ENCODE data around the gene SPX.

Gene SPX

DNA sequence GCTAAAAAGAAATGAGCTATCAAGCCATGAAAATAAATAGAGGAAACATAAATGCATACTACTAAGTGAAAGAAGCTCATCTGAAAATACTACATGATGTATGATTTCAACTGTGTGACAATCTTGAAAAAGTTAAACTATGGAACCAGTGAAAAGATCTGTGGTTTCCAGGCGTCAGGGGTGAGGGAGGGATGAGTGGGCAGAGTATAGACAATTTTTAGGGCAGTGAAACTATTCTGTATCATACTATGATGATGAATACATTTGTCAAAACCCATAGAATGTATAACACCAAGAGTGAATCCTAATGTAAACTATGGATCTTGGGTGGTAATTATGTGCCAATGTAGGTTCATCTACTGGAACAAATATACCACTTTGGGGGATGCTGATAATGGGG lies 21.3 kb downstream of the SPX start:
- H3K4me1 ChIP-seq (ENCODE audit: low read depth, poor library complexity, severe bottlenecking), result no peaks in the 10 kb centered on the region
- H3K27ac ChIP-seq, result no peak overlapping the region
- H4K20me1 ChIP-seq (ENCODE audit: insufficient read depth), result no peaks in the 10 kb centered on the region
- H3K4me3 ChIP-seq (IDR thresholded peaks at IDR 0.05; ENCODE audit: insufficient read depth, low read depth, low read length), result no peak overlapping the region
- no peak overlapping the region for H3K9ac ChIP-seq
- H3K36me3 ChIP-seq (ENCODE audit: insufficient read depth), result no peaks in the 10 kb centered on the region
- no peaks in the 10 kb centered on the region for H3K27me3 ChIP-seq (ENCODE audit: insufficient read depth, low read depth)
- no peak overlapping the region for H2AFZ ChIP-seq (ENCODE audit: low read depth)
- no peak overlapping the region for H3K4me2 ChIP-seq
- TF ChIP-seq, protein P1, sequence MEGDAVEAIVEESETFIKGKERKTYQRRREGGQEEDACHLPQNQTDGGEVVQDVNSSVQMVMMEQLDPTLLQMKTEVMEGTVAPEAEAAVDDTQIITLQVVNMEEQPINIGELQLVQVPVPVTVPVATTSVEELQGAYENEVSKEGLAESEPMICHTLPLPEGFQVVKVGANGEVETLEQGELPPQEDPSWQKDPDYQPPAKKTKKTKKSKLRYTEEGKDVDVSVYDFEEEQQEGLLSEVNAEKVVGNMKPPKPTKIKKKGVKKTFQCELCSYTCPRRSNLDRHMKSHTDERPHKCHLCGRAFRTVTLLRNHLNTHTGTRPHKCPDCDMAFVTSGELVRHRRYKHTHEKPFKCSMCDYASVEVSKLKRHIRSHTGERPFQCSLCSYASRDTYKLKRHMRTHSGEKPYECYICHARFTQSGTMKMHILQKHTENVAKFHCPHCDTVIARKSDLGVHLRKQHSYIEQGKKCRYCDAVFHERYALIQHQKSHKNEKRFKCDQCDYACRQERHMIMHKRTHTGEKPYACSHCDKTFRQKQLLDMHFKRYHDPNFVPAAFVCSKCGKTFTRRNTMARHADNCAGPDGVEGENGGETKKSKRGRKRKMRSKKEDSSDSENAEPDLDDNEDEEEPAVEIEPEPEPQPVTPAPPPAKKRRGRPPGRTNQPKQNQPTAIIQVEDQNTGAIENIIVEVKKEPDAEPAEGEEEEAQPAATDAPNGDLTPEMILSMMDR (conservative IDR thresholded peaks at IDR 0.05; ENCODE audit: low read depth, low read length), result no peak
- H3K79me2 ChIP-seq (ENCODE audit: insufficient read depth, low read depth), result no peaks in the 10 kb centered on the region

DNA sequence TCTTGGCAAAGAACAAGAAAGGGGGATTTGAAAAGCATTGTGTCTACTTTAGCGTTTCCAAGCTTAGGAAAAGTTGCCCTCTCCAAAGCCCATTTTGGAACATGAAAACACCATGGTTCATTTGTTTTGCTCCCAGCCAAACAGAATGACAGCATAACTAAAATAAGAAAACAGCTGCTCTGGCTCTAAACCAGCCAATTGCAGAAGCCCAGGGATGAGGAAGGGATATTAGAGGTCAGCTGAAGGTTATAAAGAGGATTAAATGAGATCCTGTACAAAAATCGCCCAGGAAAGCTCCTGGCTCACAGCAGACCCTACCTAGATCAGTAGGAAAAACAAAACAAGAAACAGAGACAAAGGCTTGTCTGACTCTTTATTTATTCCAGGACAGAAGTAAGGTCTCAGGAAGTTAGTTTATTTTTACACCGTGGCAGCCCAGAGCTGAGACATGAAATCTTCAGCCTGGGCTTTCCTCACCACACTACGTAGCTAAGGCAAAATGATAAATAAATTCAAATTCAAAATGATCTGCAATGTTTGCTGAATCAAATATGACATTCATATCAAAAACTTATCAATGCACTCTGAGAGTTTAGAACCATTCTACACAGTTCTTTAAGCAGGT lies 25.9 kb downstream of the SPX start:
- H3K79me2 ChIP-seq (ENCODE audit: insufficient read depth, low read depth), result no peaks in the 10 kb centered on the region
- TF ChIP-seq, protein P1 (conservative IDR thresholded peaks at IDR 0.05; ENCODE audit: low read depth, low read length), result no peak
- no peak overlapping the region for H3K9ac ChIP-seq
- no peak overlapping the region for H3K4me3 ChIP-seq (IDR thresholded peaks at IDR 0.05; ENCODE audit: insufficient read depth, low read depth, low read length)
- H3K36me3 ChIP-seq (ENCODE audit: insufficient read depth), result no peaks in the 10 kb centered on the region
- H3K4me2 ChIP-seq, result no peak overlapping the region
- no peak overlapping the region for H2AFZ ChIP-seq (ENCODE audit: low read depth)
- H4K20me1 ChIP-seq (ENCODE audit: insufficient read depth), result no peaks in the 10 kb centered on the region
- no peaks in the 10 kb centered on the region for H3K27me3 ChIP-seq (ENCODE audit: insufficient read depth, low read depth)
- no peak overlapping the region for H3K27ac ChIP-seq
- no peaks in the 10 kb centered on the region for H3K4me1 ChIP-seq (ENCODE audit: low read depth, poor library complexity, severe bottlenecking)

DNA sequence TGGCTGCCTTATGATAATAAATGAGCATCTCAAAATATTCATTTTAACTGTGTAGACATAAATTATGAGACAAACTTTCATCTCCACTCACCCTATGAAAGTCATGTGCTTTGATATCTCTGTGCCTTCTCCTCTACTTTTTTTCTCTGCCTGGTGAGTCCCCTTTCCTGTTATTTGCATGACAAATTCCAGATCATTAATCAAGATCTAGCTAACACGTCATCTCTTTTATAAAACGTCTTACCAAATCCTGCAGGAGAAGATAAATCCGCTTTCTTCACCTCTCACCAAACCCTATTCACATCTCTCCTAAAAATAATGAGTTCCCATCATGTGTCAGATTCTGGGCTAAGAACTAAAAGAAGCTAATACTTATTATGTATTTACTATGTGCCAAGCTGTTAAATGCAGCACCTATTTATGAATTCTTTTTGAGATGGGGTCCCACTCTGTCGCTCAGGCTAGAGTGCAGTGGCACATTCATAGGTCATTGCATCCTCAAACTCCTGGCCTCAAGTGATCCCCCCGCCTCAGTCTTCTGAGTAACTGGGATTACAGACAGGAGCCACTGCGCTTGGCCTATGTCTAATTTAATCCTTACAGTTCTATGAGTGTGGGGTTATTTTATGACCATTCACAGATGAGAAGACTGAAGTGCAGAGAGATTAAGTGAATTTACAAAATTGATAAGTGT lies 26.7 kb downstream of the SPX start:
- H4K20me1 ChIP-seq (ENCODE audit: insufficient read depth), result no peaks in the 10 kb centered on the region
- H3K36me3 ChIP-seq (ENCODE audit: insufficient read depth), result no peaks in the 10 kb centered on the region
- no peaks in the 10 kb centered on the region for H3K79me2 ChIP-seq (ENCODE audit: insufficient read depth, low read depth)
- H3K27ac ChIP-seq, result no peak overlapping the region
- TF ChIP-seq, protein P1 (conservative IDR thresholded peaks at IDR 0.05; ENCODE audit: low read depth, low read length), result no peak
- no peak overlapping the region for H3K9ac ChIP-seq
- no peaks in the 10 kb centered on the region for H3K27me3 ChIP-seq (ENCODE audit: insufficient read depth, low read depth)
- no peak overlapping the region for H2AFZ ChIP-seq (ENCODE audit: low read depth)
- H3K4me3 ChIP-seq (IDR thresholded peaks at IDR 0.05; ENCODE audit: insufficient read depth, low read depth, low read length), result no peak overlapping the region
- H3K4me2 ChIP-seq, result no peak overlapping the region
- no peaks in the 10 kb centered on the region for H3K4me1 ChIP-seq (ENCODE audit: low read depth, poor library complexity, severe bottlenecking)

DNA sequence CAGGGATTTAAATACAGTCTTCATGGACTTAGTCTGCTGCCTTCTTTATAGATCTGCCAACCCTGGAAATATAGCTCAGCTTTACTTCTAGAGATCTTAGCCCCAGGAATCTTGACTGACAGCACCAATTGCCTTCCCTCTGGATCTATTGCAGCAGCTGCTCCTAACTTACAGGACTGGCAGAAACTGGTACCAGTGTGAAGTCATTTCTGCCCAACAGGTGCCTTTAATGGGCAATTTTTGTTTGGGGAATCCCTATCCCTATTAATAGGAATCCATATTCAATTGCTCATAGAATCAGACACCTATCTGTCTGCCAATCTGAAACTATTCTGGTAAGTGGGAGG lies 27.2 kb downstream of the SPX start:
- no peak overlapping the region for H2AFZ ChIP-seq (ENCODE audit: low read depth)
- H3K4me3 ChIP-seq (IDR thresholded peaks at IDR 0.05; ENCODE audit: insufficient read depth, low read depth, low read length), result no peak overlapping the region
- no peaks in the 10 kb centered on the region for H3K36me3 ChIP-seq (ENCODE audit: insufficient read depth)
- no peak overlapping the region for H3K27ac ChIP-seq
- H3K9ac ChIP-seq, result no peak overlapping the region
- no peaks in the 10 kb centered on the region for H3K4me1 ChIP-seq (ENCODE audit: low read depth, poor library complexity, severe bottlenecking)
- no peaks in the 10 kb centered on the region for H4K20me1 ChIP-seq (ENCODE audit: insufficient read depth)
- TF ChIP-seq, protein P1 (conservative IDR thresholded peaks at IDR 0.05; ENCODE audit: low read depth, low read length), result no peak
- no peaks in the 10 kb centered on the region for H3K27me3 ChIP-seq (ENCODE audit: insufficient read depth, low read depth)
- no peaks in the 10 kb centered on the region for H3K79me2 ChIP-seq (ENCODE audit: insufficient read depth, low read depth)
- H3K4me2 ChIP-seq, result no peak overlapping the region

All from KMS-11 (cell line).